GM23338 (cell line): Measurements from ENCODE around the gene TMPRSS3. TPM values are rescaled to one million over a fixed set of nuclear protein-coding genes. Genes with fewer than 3 reads are reported as not detected.
A peak's percentile ranks its signal among the peaks of the same experiment; 100 is the strongest.

Experiments
- ATAC-seq: fragments of 200-7000 bp; cut with Tn5 transposase; 3 replicates; pipeline ENCODE4 v1.9.1; 2020
- DNase-seq: peaks from one replicate; pipeline ENCODE4 v3.0.0-alpha.2; 2015; ENCODE audit warnings: low spot score
- H2AFZ ChIP-seq: fragments of 200-600 bp; sonication (generic); 2 replicates; pipeline ENCODE4 v1.8.0; 2016; ENCODE audit warnings: antibody characterized with exemption, mild to moderate bottlenecking, moderate library complexity
- H3F3A ChIP-seq: fragments of 200-600 bp; sonication (generic); replicated peaks from 2 replicates; pipeline ENCODE4 v1.8.0; 2017; ENCODE audit warnings: antibody characterized with exemption, mixed run types, low read depth
- H3K27ac ChIP-seq: fragments of 200-600 bp; sonication (generic); 2 replicates; pipeline ENCODE4 v1.6.1; 2016; ENCODE audit warnings: low read depth
- H3K27me3 ChIP-seq: fragments of 200-600 bp; sonication (generic); 2 replicates; pipeline ENCODE4 v1.8.0; 2016; ENCODE audit warnings: mild to moderate bottlenecking, mixed run types, moderate library complexity; ENCODE audit not compliant: insufficient read depth
- H3K36me3 ChIP-seq: fragments of 200-600 bp; sonication (generic); 2 replicates; pipeline ENCODE4 v1.8.0; 2016; ENCODE audit warnings: mild to moderate bottlenecking; ENCODE audit not compliant: insufficient read depth
- H3K4me1 ChIP-seq: fragments of 200-600 bp; sonication (generic); 2 replicates; pipeline ENCODE4 v1.8.0; 2016; ENCODE audit warnings: mild to moderate bottlenecking, moderate library complexity; ENCODE audit not compliant: insufficient read depth
- H3K4me2 ChIP-seq: fragments of 200-600 bp; sonication (generic); 2 replicates; pipeline ENCODE4 v1.7.1; 2017; ENCODE audit warnings: mixed run types
- H3K4me3 ChIP-seq: fragments of 200-600 bp; sonication (generic); 2 replicates; pipeline ENCODE4 v1.6.1; 2016; ENCODE audit warnings: mixed run types
- H3K79me2 ChIP-seq: fragments of 200-600 bp; sonication (generic); replicated peaks from 2 replicates; pipeline ENCODE4 v1.8.0; 2017; ENCODE audit warnings: mild to moderate bottlenecking; ENCODE audit not compliant: insufficient read depth
- H3K9me2 ChIP-seq: fragments of 200-600 bp; sonication (generic); 2 replicates; pipeline ENCODE4 v1.8.0; 2017; ENCODE audit not compliant: insufficient read depth
- H4K20me1 ChIP-seq: fragments of 200-600 bp; sonication (generic); replicated peaks from 2 replicates; pipeline ENCODE4 v1.8.0; 2017; ENCODE audit warnings: mild to moderate bottlenecking; ENCODE audit not compliant: insufficient read depth
- H3K27ac Mint-ChIP-seq: 2 replicates; pipeline ENCODE4 v1.8.0; 2020; ENCODE audit warnings: inconsistent platforms, mild to moderate bottlenecking, moderate library complexity, mixed read lengths
- H3K27me3 Mint-ChIP-seq: 3 replicates; pipeline ENCODE4 v1.8.0; 2022; ENCODE audit warnings: low read depth, mild to moderate bottlenecking, moderate library complexity, mixed read lengths, inconsistent platforms; ENCODE audit not compliant: insufficient read depth, poor library complexity
- H3K36me3 Mint-ChIP-seq: 3 replicates; pipeline ENCODE4 v1.8.0; 2021; ENCODE audit warnings: low read depth, mild to moderate bottlenecking, inconsistent platforms, moderate library complexity, mixed read lengths
- H3K4me1 Mint-ChIP-seq: 3 replicates; pipeline ENCODE4 v1.8.0; 2020; ENCODE audit warnings: mild to moderate bottlenecking, inconsistent platforms, mixed read lengths
- H3K4me3 Mint-ChIP-seq: 3 replicates; pipeline ENCODE4 v1.8.0; 2021; ENCODE audit warnings: moderate library complexity, mild to moderate bottlenecking, inconsistent platforms, mixed read lengths
- H3K9me3 Mint-ChIP-seq: 3 replicates; pipeline ENCODE4 v1.8.0; 2020; ENCODE audit warnings: moderate library complexity, mild to moderate bottlenecking, inconsistent platforms, mixed read lengths
- CREB1 ChIP-seq: fragments of 250-450 bp; sonication (Bioruptor Pico); IDR thresholded peaks from 2 replicates; pipeline ENCODE4 v1.5.0; 2020; ENCODE audit warnings: low read depth, mild to moderate bottlenecking, moderate library complexity
- EZH2phosphoT487 ChIP-seq: fragments of 200-600 bp; sonication (generic); IDR thresholded peaks from one replicate; pipeline ENCODE4 v1.8.1; 2018; ENCODE audit warnings: antibody characterized with exemption; ENCODE audit not compliant: unreplicated experiment
- POLR2AphosphoS5 ChIP-seq: IDR thresholded peaks from 2 replicates; pipeline ENCODE4 v1.6.1; 2016; ENCODE audit warnings: antibody characterized with exemption, low read depth
- STAT1 ChIP-seq: IDR thresholded peaks from one replicate; pipeline ENCODE4 v1.6.1; 2016; ENCODE audit warnings: antibody characterized with exemption; ENCODE audit not compliant: unreplicated experiment
- ZNF331 ChIP-seq: fragments of 250-450 bp; sonication (Bioruptor Pico); IDR thresholded peaks from 2 replicates; pipeline ENCODE4 v1.5.0; 2020; ENCODE audit warnings: low read depth, mild to moderate bottlenecking, moderate library complexity
- ZNF462 ChIP-seq: fragments of 250-450 bp; sonication (Bioruptor Pico); IDR thresholded peaks from 2 replicates; pipeline ENCODE4 v1.5.0; 2020; ENCODE audit warnings: mild to moderate bottlenecking, moderate library complexity
- polyA plus RNA-seq: library from polyadenylated mRNA; unstranded; fragments of >200 nt; fragmentation: Nextera tagmentation; extraction: Ambion mirVana; gene quantifications from 2 replicates; pipeline ENCODE4 v1.2.1, GENCODE V29; 2016
- total RNA-seq: library from RNA; depleted of rRNA; stranded (reverse); fragments of >200 nt; shearing (Covaris generic); gene quantifications from 2 replicates; pipeline ENCODE4 v1.2.3, GENCODE V29; 2014

Gene TMPRSS3
- total and polyA plus RNA-seq, 2 experiments from 2014 or later: 0.17 TPM; not detected in 1

- ATAC-seq (peak; percentile 69), DNase-seq (peak; percentile 30)
- H2AFZ ChIP-seq: 0 out of 2 replicates have a peak overlapping the region, but pooled peaks have one; percentile 47
- H3K4me2 ChIP-seq: no peak overlapping the region
- H4K20me1 ChIP-seq: no peaks in the 10 kb centered on the region
- Mint-ChIP-seq H3K36me3 (no peaks in the 10 kb centered on the region), H3K4me3 (no peak overlapping the region), H3K27me3 (peaks cover 3% of the 10 kb centered on the region), H3K9me3 (no peaks in the 10 kb centered on the region), H3K4me1 (peaks cover 2% of the 10 kb centered on the region; the same call in 1 of the 3 replicates), H3K27ac (no peak overlapping the region)
- no peaks in the 10 kb centered on the region for H3K27me3 ChIP-seq
- no peaks in the 10 kb centered on the region for H3K79me2 ChIP-seq
- H3K4me3 ChIP-seq: no peak overlapping the region
- no peaks in the 10 kb centered on the region for H3F3A ChIP-seq
- H3K9me2 ChIP-seq: no peaks in the 10 kb centered on the region
- TF ChIP-seq ZNF462 (CRISPR knock-in tag): no peak
- no peak for TF ChIP-seq ZNF331
- TF ChIP-seq STAT1: no peak
- no peak for TF ChIP-seq CREB1 (CRISPR knock-in tag)
- H3K36me3 ChIP-seq: no peaks in the 10 kb centered on the region
- H3K4me1 ChIP-seq: no peaks in the 10 kb centered on the region
- H3K27ac ChIP-seq: no peak overlapping the region
Measured at GRCh38 chr21:42374864-42375499, 20.9 kb downstream of the TMPRSS3 start.

- no peaks in the 10 kb centered on the region for H3K79me2 ChIP-seq
- H3K36me3 ChIP-seq: no peaks in the 10 kb centered on the region
- Mint-ChIP-seq H3K4me1 (peaks cover 2% of the 10 kb centered on the region; the same call in 1 of the 3 replicates), H3K9me3 (no peaks in the 10 kb centered on the region), H3K36me3 (no peaks in the 10 kb centered on the region), H3K27ac (no peak overlapping the region), H3K4me3 (no peak overlapping the region), H3K27me3 (peaks cover 3% of the 10 kb centered on the region)
- ATAC-seq: no peak
- H3K27me3 ChIP-seq: no peaks in the 10 kb centered on the region
- no peaks in the 10 kb centered on the region for H3K4me1 ChIP-seq
- no peak overlapping the region for H3K4me2 ChIP-seq
- 0 out of 2 replicates have a peak overlapping the region, but pooled peaks have one; percentile 47 for H2AFZ ChIP-seq
- no peaks in the 10 kb centered on the region for H3K9me2 ChIP-seq
- H3F3A ChIP-seq: no peaks in the 10 kb centered on the region
- no peak for DNase-seq
- no peak overlapping the region for H3K4me3 ChIP-seq
- no peaks in the 10 kb centered on the region for H4K20me1 ChIP-seq
- no peak overlapping the region for H3K27ac ChIP-seq
- TF ChIP-seq ZNF462 (CRISPR knock-in tag) (no peak), POLR2AphosphoS5 (no peak), ZNF331 (no peak), EZH2phosphoT487 (no peak), CREB1 (CRISPR knock-in tag) (no peak)
Measured at GRCh38 chr21:42374457-42374856, 21.4 kb downstream of the TMPRSS3 start.
